Measurements from ENCODE around the gene CD14. TPM values are rescaled to one million over a fixed set of nuclear protein-coding genes. Genes with fewer than 3 reads are reported as not detected.

Gene CD14
- total RNA-seq, result 0.55 and 0.59 TPM in 2 replicates

DNA sequence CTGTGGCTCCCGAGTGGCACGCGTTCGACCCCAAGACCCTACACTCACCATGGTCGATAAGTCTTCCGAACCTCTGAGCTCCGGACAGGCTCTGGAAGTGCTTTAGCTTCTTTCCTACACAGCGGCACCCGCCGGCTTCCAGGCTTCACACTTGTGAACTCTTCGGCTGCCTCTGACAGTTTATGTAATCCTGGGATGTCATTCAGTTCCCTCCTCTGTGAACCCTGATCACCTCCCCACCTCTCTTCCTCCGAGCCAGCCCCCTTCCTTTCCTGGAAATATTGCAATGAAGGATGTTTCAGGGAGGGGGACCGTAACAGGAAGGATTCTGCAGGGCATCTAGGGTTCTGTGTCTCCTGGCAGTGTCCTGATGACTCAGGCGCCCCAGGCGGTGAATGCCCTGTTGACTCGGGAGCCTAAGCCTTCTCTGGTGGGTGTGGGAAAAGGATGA, at the start of gene CD14:
Gene CD14 (minus strand): TSS at position 155 of the 451 bp plus-strand sequence. CDS start 104 bp downstream, at position 51.

DNA sequence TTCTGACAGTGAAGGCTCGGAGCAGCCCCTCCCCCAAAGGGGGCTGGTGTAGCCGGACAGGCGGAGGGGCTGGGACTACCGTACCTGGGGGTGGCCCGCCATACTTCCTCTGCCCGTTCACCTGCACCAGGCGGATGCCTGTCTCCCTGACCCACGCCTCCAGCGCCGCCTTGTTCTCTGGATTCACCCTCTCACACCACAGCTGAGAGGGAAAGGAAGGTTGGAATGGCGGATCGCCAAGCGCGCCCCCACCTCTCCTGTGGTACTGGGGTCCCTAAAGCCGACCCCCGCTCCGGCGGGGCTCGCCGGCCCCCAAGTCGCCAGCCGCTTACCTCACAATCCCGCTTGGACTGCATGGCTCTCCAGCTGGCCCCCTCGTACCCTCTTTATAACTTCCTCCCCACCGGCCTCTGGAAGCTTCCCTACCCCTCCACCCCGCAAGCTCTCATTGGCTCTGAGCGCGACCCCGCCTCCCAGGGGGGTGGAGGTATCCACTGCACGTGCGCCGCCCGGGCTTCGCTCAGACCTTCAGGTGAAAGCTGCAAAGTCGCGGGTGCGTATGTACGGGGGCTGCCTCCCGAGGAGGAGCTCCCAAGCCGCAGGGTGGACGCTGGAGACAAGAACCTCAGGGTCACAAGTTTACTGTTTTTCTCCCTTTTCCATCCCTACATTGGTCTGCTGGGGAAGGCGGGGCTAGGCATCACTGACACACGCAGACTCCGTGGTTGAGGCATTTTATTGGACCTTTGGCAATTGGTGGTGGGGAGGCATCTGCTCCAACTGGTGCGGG, 40.4 kb upstream of the CD14 start, which contains the start of gene DND1:
Gene DND1 (minus strand): TSS at position 390 of the 790 bp plus-strand sequence. CDS start 34 bp downstream, at position 356.

GRCh38 chr5:140664359-140665119, 31.6 kb upstream of the CD14 start, which contains the start of gene WDR55:
TSS of gene WDR55 (plus strand) at chr5:140664904. CDS start at chr5:140664913, 9 bp downstream.

GRCh38 chr5:140639148-140639981, 6.4 kb upstream of the CD14 start, which contains the start of gene TMCO6:
TSS of gene TMCO6 (plus strand) at chr5:140639451. CDS start at chr5:140639528, 77 bp downstream.

Other genes with a start within 250 kb of the CD14 start
- gene ANKHD1, start 231.3 kb downstream of the CD14 start, total RNA-seq, result 43.9 and 69.1 TPM in 2 replicates
- gene EIF4EBP3, start 85.5 kb downstream of the CD14 start, total RNA-seq, result 0.28 TPM in 1 of 2 replicates, not detected in the other
- 37.7 and 40.6 TPM in 2 replicates for gene SRA1, start 75.7 kb downstream of the CD14 start, total RNA-seq
- 19.2 and 24.1 TPM in 2 replicates for gene APBB3, start 68.6 kb downstream of the CD14 start, total RNA-seq
- gene SLC35A4, start 68.3 kb downstream of the CD14 start, total RNA-seq, result 13.1 and 35.8 TPM in 2 replicates
- gene TMCO6, start 6.3 kb upstream of the CD14 start, total RNA-seq, result 3.6 and 5.8 TPM in 2 replicates
- gene NDUFA2, start 14.5 kb upstream of the CD14 start, total RNA-seq, result 12.5 and 38.0 TPM in 2 replicates
- gene IK, start 14.7 kb upstream of the CD14 start, total RNA-seq, result 81.7 and 91.5 TPM in 2 replicates
- gene WDR55, start 31.7 kb upstream of the CD14 start, total RNA-seq, result 19.3 and 26.9 TPM in 2 replicates
- gene DND1, start 40.4 kb upstream of the CD14 start, total RNA-seq, result 0.18 and 0.30 TPM in 2 replicates
- gene HARS1, start 58.2 kb upstream of the CD14 start, total RNA-seq, result 60.3 and 81.0 TPM in 2 replicates
- 28.2 and 34.6 TPM in 2 replicates for gene HARS2, start 58.3 kb upstream of the CD14 start, total RNA-seq
- 50.9 and 65.3 TPM in 2 replicates for gene ZMAT2, start 67.3 kb upstream of the CD14 start, total RNA-seq
- gene PCDHA1, start 153.0 kb upstream of the CD14 start, total RNA-seq, result under 0.01 and 0.09 TPM in 2 replicates
- 0.05 TPM in 1 of 2 replicates, not detected in the other for gene PCDHA2, start 161.7 kb upstream of the CD14 start, total RNA-seq
- gene PCDHA3, start 167.9 kb upstream of the CD14 start, total RNA-seq, result 0.23 and 0.59 TPM in 2 replicates
- 0.32 and 0.89 TPM in 2 replicates for gene PCDHA4, start 173.9 kb upstream of the CD14 start, total RNA-seq
- gene PCDHA5, start 188.4 kb upstream of the CD14 start, total RNA-seq, result under 0.01 and 0.05 TPM in 2 replicates
- 0.60 and 0.89 TPM in 2 replicates for gene PCDHA6, start 194.8 kb upstream of the CD14 start, total RNA-seq
- 0.74 and 2.4 TPM in 2 replicates for gene PCDHA7, start 201.1 kb upstream of the CD14 start, total RNA-seq
- under 0.01 and 0.23 TPM in 2 replicates for gene PCDHA8, start 208.0 kb upstream of the CD14 start, total RNA-seq
- gene PCDHA9, start 215.2 kb upstream of the CD14 start, total RNA-seq, result under 0.01 and 0.09 TPM in 2 replicates
- gene PCDHA10, start 222.7 kb upstream of the CD14 start, total RNA-seq, result 0.23 and 0.59 TPM in 2 replicates
- 0.18 and 0.30 TPM in 2 replicates for gene PCDHA11, start 235.8 kb upstream of the CD14 start, total RNA-seq
- gene PCDHA12, start 242.1 kb upstream of the CD14 start, total RNA-seq, result 0.18 and 0.59 TPM in 2 replicates
- gene PCDHA13, start 248.9 kb upstream of the CD14 start, total RNA-seq, result 0.09 TPM in 1 of 2 replicates, not detected in the other

Data from smooth muscle cell of the umbilical artery (primary cell).